IMR-90 (cell line): ENCODE measurements around the gene APOBEC3H.

Experiments used
- BHLHE40 ChIP-seq: fragments of 150-350 bp; IDR thresholded peaks from 2 replicates; pipeline ENCODE4 v1.6.1; 2016; ENCODE audit warnings: mild to moderate bottlenecking, low read depth, low read length
- CEBPB ChIP-seq: IDR thresholded peaks from 2 replicates; pipeline ENCODE4 v1.6.1; 2012; ENCODE audit warnings: low read depth, low read length, improper control_type of control experiment
- MAZ ChIP-seq: IDR thresholded peaks from 2 replicates; pipeline ENCODE4 v1.6.1; 2012; ENCODE audit warnings: low read depth, mild to moderate bottlenecking, low read length, improper control_type of control experiment, moderate library complexity, borderline replicate concordance
- POLR2A ChIP-seq: IDR thresholded peaks from 2 replicates; pipeline ENCODE4 v1.6.1; 2012; ENCODE audit warnings: mild to moderate bottlenecking, low read depth, low read length
- RAD21 ChIP-seq: IDR thresholded peaks from 2 replicates; pipeline ENCODE4 v1.6.1; 2012; ENCODE audit warnings: low read length, improper control_type of control experiment
- RFX5 ChIP-seq: IDR thresholded peaks from 2 replicates; pipeline ENCODE4 v1.8.0; 2012; ENCODE audit warnings: low read depth, mild to moderate bottlenecking, low read length, moderate library complexity
- SMC3 ChIP-seq: fragments of 150-350 bp; IDR thresholded peaks from 2 replicates; pipeline ENCODE4 v1.6.1; 2016; ENCODE audit warnings: low read depth, mild to moderate bottlenecking, antibody characterized with exemption, low read length, moderate library complexity
- TF ChIP-seq, protein P1 (sequence below): conservative IDR thresholded peaks from 2 replicates; pipeline ENCODE4 v1.5.1; 2012; ENCODE audit warnings: mild to moderate bottlenecking, low read depth, low read length, improper control_type of control experiment
- TF ChIP-seq, protein P2 (sequence below): fragments of 150-350 bp; IDR thresholded peaks from 2 replicates; pipeline ENCODE4 v1.6.1; 2017; ENCODE audit warnings: mild to moderate bottlenecking, antibody characterized with exemption, low read length, low read depth
- TF ChIP-seq, protein P3 (sequence below): fragments of 150-350 bp; IDR thresholded peaks from 2 replicates; pipeline ENCODE4 v1.6.1; 2016; ENCODE audit warnings: low read depth, mild to moderate bottlenecking, low read length, moderate library complexity, borderline replicate concordance

DNA sequence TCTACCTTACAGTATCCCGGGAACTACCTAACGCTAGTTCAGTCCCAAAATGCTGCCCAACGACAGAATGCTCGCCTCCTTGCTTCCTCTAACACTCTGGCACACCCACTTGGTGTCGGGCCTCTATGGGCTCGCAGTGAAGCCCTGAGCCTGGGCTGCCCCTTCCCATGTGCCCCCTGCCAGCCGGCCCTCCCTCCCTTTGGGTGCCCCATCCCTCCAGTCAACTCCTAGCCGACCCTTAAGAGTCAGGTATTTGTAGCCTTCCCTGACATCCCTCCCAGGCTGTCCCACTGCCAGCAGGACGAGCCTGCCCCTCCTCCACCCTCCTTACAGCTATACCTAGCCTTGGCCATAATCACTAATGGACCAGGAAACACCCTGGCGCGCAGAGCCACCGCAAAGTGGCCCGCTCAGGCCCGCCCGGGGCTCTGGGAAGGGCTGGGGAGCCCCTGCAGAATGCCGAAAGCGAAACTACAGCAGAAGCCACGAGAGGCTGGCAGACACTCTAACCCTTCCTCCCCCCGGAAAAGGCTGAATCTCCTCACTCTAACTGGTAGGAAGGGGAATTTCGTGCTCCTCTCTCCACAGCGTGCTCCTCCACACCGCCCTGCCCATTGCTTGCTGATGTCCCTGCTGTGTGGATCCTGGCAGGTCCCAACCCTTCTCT is 47.2 kb downstream of the APOBEC3H start:
- TF ChIP-seq POLR2A (no peak), RAD21 (no peak), BHLHE40 (no peak), SMC3 (no peak), RFX5 (no peak), MAZ (no peak), CEBPB (no peak)
- TF ChIP-seq, protein P1, sequence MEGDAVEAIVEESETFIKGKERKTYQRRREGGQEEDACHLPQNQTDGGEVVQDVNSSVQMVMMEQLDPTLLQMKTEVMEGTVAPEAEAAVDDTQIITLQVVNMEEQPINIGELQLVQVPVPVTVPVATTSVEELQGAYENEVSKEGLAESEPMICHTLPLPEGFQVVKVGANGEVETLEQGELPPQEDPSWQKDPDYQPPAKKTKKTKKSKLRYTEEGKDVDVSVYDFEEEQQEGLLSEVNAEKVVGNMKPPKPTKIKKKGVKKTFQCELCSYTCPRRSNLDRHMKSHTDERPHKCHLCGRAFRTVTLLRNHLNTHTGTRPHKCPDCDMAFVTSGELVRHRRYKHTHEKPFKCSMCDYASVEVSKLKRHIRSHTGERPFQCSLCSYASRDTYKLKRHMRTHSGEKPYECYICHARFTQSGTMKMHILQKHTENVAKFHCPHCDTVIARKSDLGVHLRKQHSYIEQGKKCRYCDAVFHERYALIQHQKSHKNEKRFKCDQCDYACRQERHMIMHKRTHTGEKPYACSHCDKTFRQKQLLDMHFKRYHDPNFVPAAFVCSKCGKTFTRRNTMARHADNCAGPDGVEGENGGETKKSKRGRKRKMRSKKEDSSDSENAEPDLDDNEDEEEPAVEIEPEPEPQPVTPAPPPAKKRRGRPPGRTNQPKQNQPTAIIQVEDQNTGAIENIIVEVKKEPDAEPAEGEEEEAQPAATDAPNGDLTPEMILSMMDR, result no peak
- TF ChIP-seq, protein P2, sequence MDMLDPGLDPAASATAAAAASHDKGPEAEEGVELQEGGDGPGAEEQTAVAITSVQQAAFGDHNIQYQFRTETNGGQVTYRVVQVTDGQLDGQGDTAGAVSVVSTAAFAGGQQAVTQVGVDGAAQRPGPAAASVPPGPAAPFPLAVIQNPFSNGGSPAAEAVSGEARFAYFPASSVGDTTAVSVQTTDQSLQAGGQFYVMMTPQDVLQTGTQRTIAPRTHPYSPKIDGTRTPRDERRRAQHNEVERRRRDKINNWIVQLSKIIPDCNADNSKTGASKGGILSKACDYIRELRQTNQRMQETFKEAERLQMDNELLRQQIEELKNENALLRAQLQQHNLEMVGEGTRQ, result no peak
- TF ChIP-seq, protein P3, sequence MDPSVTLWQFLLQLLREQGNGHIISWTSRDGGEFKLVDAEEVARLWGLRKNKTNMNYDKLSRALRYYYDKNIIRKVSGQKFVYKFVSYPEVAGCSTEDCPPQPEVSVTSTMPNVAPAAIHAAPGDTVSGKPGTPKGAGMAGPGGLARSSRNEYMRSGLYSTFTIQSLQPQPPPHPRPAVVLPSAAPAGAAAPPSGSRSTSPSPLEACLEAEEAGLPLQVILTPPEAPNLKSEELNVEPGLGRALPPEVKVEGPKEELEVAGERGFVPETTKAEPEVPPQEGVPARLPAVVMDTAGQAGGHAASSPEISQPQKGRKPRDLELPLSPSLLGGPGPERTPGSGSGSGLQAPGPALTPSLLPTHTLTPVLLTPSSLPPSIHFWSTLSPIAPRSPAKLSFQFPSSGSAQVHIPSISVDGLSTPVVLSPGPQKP, result no peak
